ENCODE measurements around the gene C3orf18.

DNA sequence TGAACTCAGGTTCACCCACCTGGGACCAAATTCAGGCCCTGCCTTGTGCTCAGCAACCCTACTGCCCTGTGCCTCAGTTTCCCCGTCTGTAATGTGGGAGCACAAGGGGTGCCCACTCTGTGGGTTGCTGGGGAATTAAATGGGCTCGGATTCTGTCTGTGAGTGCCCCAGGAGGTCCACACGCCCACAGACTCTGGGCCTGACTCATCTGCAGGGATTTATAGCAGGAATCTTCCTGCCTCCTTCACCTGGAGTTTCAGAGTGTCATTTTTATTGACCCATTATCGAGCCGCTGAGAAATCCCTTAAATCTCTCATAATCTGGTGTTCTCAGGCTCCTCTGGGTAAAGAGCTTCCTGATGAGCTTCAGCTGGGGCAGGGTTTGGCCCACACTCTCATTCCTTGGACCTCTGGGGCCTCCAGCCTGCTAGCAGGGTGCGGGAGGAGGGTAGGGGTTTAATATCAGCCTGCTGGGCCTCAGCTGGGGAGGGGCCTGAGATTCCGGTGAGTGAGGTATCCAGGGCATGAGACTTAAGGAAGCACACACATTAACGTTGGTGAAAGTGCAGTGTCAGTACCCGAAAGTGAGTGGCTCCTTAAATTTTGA, 16.4 kb downstream of the C3orf18 start:
- TF ChIP-seq, protein P1, sequence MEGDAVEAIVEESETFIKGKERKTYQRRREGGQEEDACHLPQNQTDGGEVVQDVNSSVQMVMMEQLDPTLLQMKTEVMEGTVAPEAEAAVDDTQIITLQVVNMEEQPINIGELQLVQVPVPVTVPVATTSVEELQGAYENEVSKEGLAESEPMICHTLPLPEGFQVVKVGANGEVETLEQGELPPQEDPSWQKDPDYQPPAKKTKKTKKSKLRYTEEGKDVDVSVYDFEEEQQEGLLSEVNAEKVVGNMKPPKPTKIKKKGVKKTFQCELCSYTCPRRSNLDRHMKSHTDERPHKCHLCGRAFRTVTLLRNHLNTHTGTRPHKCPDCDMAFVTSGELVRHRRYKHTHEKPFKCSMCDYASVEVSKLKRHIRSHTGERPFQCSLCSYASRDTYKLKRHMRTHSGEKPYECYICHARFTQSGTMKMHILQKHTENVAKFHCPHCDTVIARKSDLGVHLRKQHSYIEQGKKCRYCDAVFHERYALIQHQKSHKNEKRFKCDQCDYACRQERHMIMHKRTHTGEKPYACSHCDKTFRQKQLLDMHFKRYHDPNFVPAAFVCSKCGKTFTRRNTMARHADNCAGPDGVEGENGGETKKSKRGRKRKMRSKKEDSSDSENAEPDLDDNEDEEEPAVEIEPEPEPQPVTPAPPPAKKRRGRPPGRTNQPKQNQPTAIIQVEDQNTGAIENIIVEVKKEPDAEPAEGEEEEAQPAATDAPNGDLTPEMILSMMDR (IDR thresholded peaks at IDR 0.05; ENCODE audit: insufficient read depth, low read depth, low read length): no peak
- TF ChIP-seq EZH2 (IDR thresholded peaks at IDR 0.05; ENCODE audit: insufficient read depth, low read length): no peak
